Loucy (cell line): Measurements from ENCODE around the gene PREX1.

Experiments used
- H2AFZ ChIP-seq: fragments of 200-600 bp; sonication (generic); 2 replicates; pipeline ENCODE4 v1.6.0; 2016; ENCODE audit warnings: antibody characterized with exemption, mild to moderate bottlenecking, low read length, moderate library complexity
- H3F3A ChIP-seq: fragments of 200-600 bp; 2 replicates; pipeline ENCODE4 v1.6.0; 2016; ENCODE audit warnings: antibody characterized with exemption, low read depth, mild to moderate bottlenecking
- H3K27me3 ChIP-seq: fragments of 200-600 bp; sonication (generic); 2 replicates; pipeline ENCODE4 v1.6.1; 2014; ENCODE audit warnings: low read length, mild to moderate bottlenecking; ENCODE audit not compliant: insufficient read depth, poor library complexity, severe bottlenecking
- H3K36me3 ChIP-seq: fragments of 200-600 bp; sonication (generic); 2 replicates; pipeline ENCODE4 v1.6.1; 2016; ENCODE audit warnings: low read length; ENCODE audit not compliant: insufficient read depth
- H3K4me1 ChIP-seq: fragments of 200-600 bp; sonication (generic); 2 replicates; pipeline ENCODE4 v1.5.1; 2014; ENCODE audit warnings: low read length, mild to moderate bottlenecking; ENCODE audit not compliant: insufficient read depth, poor library complexity, severe bottlenecking
- H3K4me2 ChIP-seq: fragments of 200-600 bp; sonication (generic); 2 replicates; pipeline ENCODE4 v1.6.0; 2014; ENCODE audit warnings: antibody characterized with exemption, low read length, low read depth, mild to moderate bottlenecking; ENCODE audit not compliant: poor library complexity, severe bottlenecking
- H3K4me3 ChIP-seq: fragments of 200-600 bp; sonication (generic); 2 replicates; pipeline ENCODE4 v1.5.1; 2014; ENCODE audit warnings: low read length, mild to moderate bottlenecking, mixed read lengths; ENCODE audit not compliant: poor library complexity, severe bottlenecking
- H3K79me2 ChIP-seq: fragments of 200-600 bp; sonication (generic); 2 replicates; pipeline ENCODE4 v1.6.1; 2014; ENCODE audit warnings: low read length; ENCODE audit not compliant: insufficient read depth
- H3K9ac ChIP-seq: fragments of 200-600 bp; sonication (generic); 2 replicates; pipeline ENCODE4 v1.6.0; 2014; ENCODE audit warnings: mild to moderate bottlenecking, low read depth, low read length, moderate library complexity; ENCODE audit not compliant: poor library complexity, severe bottlenecking
- H3K9me2 ChIP-seq: fragments of 200-600 bp; sonication (generic); replicated peaks from 2 replicates; pipeline ENCODE4 v1.6.1; 2016; ENCODE audit warnings: low read depth, low read length, mixed read lengths
- H3K9me3 ChIP-seq: fragments of 200-600 bp; sonication (generic); 2 replicates; pipeline ENCODE4 v1.6.1; 2014; ENCODE audit warnings: mild to moderate bottlenecking, antibody characterized with exemption, low read length, low read depth; ENCODE audit not compliant: insufficient read depth
- H4K20me1 ChIP-seq: fragments of 200-600 bp; sonication (generic); 2 replicates; pipeline ENCODE4 v1.6.0; 2014; ENCODE audit warnings: antibody characterized with exemption, low read length, mild to moderate bottlenecking; ENCODE audit not compliant: insufficient read depth, poor library complexity, severe bottlenecking
- CTCF ChIP-seq: fragments of 200-600 bp; sonication (generic); conservative IDR thresholded peaks from 2 replicates; pipeline ENCODE4 v1.5.1; 2014; ENCODE audit warnings: mild to moderate bottlenecking, antibody characterized with exemption, low read length
- EZH2phosphoT487 ChIP-seq: fragments of 200-600 bp; IDR thresholded peaks from 2 replicates; pipeline ENCODE4 v1.6.1; 2018; ENCODE audit warnings: antibody characterized with exemption, mild to moderate bottlenecking, moderate library complexity, borderline replicate concordance

Gene PREX1

GRCh38 chr20:48690888-48691287, 136.9 kb downstream of the PREX1 start:
- TF ChIP-seq CTCF, result no peak
- no peak for TF ChIP-seq EZH2phosphoT487
- Histone ChIP-seq H3K79me2 (no peaks in the 10 kb centered on the region), H3F3A (no peaks in the 10 kb centered on the region)

GRCh38 chr20:48689874-48690571, 137.8 kb downstream of the PREX1 start:
- no peaks in the 10 kb centered on the region for H3K27me3 ChIP-seq
- TF ChIP-seq EZH2phosphoT487 (no peak), CTCF (no peak)
- no peaks in the 10 kb centered on the region for H3F3A ChIP-seq
- no peaks in the 10 kb centered on the region for H4K20me1 ChIP-seq
- H3K4me2 ChIP-seq, result no peak overlapping the region
- H3K9me3 ChIP-seq, result no peaks in the 10 kb centered on the region
- H3K4me1 ChIP-seq, result peaks cover 4% of the 10 kb centered on the region
- H3K9me2 ChIP-seq, result no peaks in the 10 kb centered on the region
- H3K36me3 ChIP-seq, result peaks cover 38% of the 10 kb centered on the region; the same call in 1 of the 2 replicates
- H3K9ac ChIP-seq, result no peak overlapping the region
- no peak overlapping the region for H3K4me3 ChIP-seq
- H3K79me2 ChIP-seq, result no peaks in the 10 kb centered on the region
- no peak overlapping the region for H2AFZ ChIP-seq

More at GRCh38 chr20:48690888-48691287, 136.9 kb downstream of the PREX1 start:
- H2AFZ ChIP-seq, result no peak overlapping the region
- H3K9ac ChIP-seq, result no peak overlapping the region
- no peak overlapping the region for H3K4me3 ChIP-seq
- H3K9me2 ChIP-seq, result no peaks in the 10 kb centered on the region
- H3K27me3 ChIP-seq, result no peaks in the 10 kb centered on the region
- peaks cover 44% of the 10 kb centered on the region; the same call in 1 of the 2 replicates for H3K36me3 ChIP-seq
- no peaks in the 10 kb centered on the region for H3K9me3 ChIP-seq
- H4K20me1 ChIP-seq, result no peaks in the 10 kb centered on the region
- no peak overlapping the region for H3K4me2 ChIP-seq
- no peaks in the 10 kb centered on the region for H3K4me1 ChIP-seq

GRCh38 chr20:48689388-48689787, 138.4 kb downstream of the PREX1 start:
- Histone ChIP-seq H3K4me3 (no peak overlapping the region), H3K79me2 (no peaks in the 10 kb centered on the region), H3K36me3 (peaks cover 32% of the 10 kb centered on the region; the same call in 1 of the 2 replicates), H3F3A (no peaks in the 10 kb centered on the region), H2AFZ (no peak overlapping the region), H3K9ac (no peak overlapping the region), H3K9me2 (no peaks in the 10 kb centered on the region), H3K9me3 (no peaks in the 10 kb centered on the region), H3K27me3 (no peaks in the 10 kb centered on the region), H4K20me1 (no peaks in the 10 kb centered on the region), H3K4me2 (no peak overlapping the region), H3K4me1 (peaks cover 10% of the 10 kb centered on the region)
- no peak for TF ChIP-seq CTCF
- TF ChIP-seq EZH2phosphoT487, result no peak
